Central memory CD8-positive, alpha-beta T cell (primary cell): ENCODE measurements around the gene DLG3.

Experiments
- ATAC-seq: fragments of 150-1000 bp; cut with Tn5 transposase; replicated peaks from 2 replicates; pipeline ENCODE4 v1.10.0; 2022; ENCODE audit warnings: mild to moderate bottlenecking, moderate FRiP score, moderate number of reproducible peaks; ENCODE audit not compliant: poor library complexity, severe bottlenecking; ENCODE audit errors: extremely low read depth
- DNase-seq, 2 donors: peaks; one replicate each; pipeline ENCODE4 v3.0.0; 2021; ENCODE audit warnings: low spot score in 2 of 2
- H3K27ac Mint-ChIP-seq: one replicate; pipeline ENCODE4 v1.8.0; 2022; ENCODE audit warnings: low read depth, mild to moderate bottlenecking, moderate library complexity, mixed read lengths
- H3K27me3 Mint-ChIP-seq: one replicate; pipeline ENCODE4 v1.8.0; 2022; ENCODE audit warnings: mixed read lengths
- H3K36me3 Mint-ChIP-seq: one replicate; pipeline ENCODE4 v1.8.0; 2022; ENCODE audit warnings: mild to moderate bottlenecking, moderate library complexity, mixed read lengths; ENCODE audit not compliant: insufficient read depth
- H3K4me1 Mint-ChIP-seq: one replicate; pipeline ENCODE4 v1.8.0; 2022; ENCODE audit warnings: mixed read lengths
- H3K4me3 Mint-ChIP-seq: one replicate; pipeline ENCODE4 v1.8.0; 2022; ENCODE audit warnings: mild to moderate bottlenecking, moderate library complexity, mixed read lengths
- H3K9me3 Mint-ChIP-seq: one replicate; pipeline ENCODE4 v1.8.0; 2022; ENCODE audit warnings: mixed read lengths

The DLG3 gene

GRCh38 chrX:70525733-70526132, 81.1 kb downstream of the DLG3 start:
- no peaks in the 10 kb centered on the region for H3K27me3 Mint-ChIP-seq
- H3K27ac Mint-ChIP-seq: no peak overlapping the region
- no peak for DNase-seq
- no peak overlapping the region for H3K4me3 Mint-ChIP-seq
- H3K4me1 Mint-ChIP-seq: no peaks in the 10 kb centered on the region
- no peaks in the 10 kb centered on the region for H3K9me3 Mint-ChIP-seq
- H3K36me3 Mint-ChIP-seq: no peaks in the 10 kb centered on the region
- no peak for ATAC-seq

DNA sequence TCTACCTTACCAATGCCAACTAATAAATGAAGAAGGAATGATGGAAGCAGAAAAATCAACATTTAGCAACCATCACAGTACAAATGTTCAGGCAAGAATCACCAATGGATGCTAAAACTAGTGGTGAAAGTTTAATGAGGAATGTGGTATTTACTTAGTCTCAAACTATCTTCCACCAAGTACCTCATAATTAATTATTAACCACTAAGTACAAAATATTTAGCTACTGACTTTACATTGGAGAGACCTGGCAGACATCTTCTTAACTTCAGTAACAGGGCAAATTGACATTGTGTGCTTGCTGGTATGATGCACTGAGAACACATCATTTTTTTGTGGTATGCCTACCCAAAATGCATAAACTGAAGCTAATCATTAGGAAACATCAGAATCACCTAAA, 82.4 kb downstream of the DLG3 start:
- ATAC-seq (no peak), DNase-seq (no peak)
- H3K4me1 Mint-ChIP-seq: no peaks in the 10 kb centered on the region
- no peaks in the 10 kb centered on the region for H3K9me3 Mint-ChIP-seq
- no peaks in the 10 kb centered on the region for H3K36me3 Mint-ChIP-seq
- no peak overlapping the region for H3K27ac Mint-ChIP-seq
- no peaks in the 10 kb centered on the region for H3K27me3 Mint-ChIP-seq
- H3K4me3 Mint-ChIP-seq: no peak overlapping the region

- peaks cover 1% of the 10 kb centered on the region for H3K27me3 Mint-ChIP-seq
- DNase-seq (no peak), ATAC-seq (no peak)
- no peaks in the 10 kb centered on the region for H3K9me3 Mint-ChIP-seq
- H3K27ac Mint-ChIP-seq: no peak overlapping the region
- H3K36me3 Mint-ChIP-seq: no peaks in the 10 kb centered on the region
- H3K4me1 Mint-ChIP-seq: no peaks in the 10 kb centered on the region
- no peak overlapping the region for H3K4me3 Mint-ChIP-seq
Observed at GRCh38 chrX:70527610-70528345, 83.1 kb downstream of the DLG3 start.

GRCh38 chrX:70535198-70535597, 90.6 kb downstream of the DLG3 start:
- Mint-ChIP-seq H3K4me3 (no peak overlapping the region), H3K36me3 (no peaks in the 10 kb centered on the region), H3K27ac (no peak overlapping the region), H3K27me3 (peaks cover 10% of the 10 kb centered on the region), H3K9me3 (no peaks in the 10 kb centered on the region), H3K4me1 (no peaks in the 10 kb centered on the region)
- ATAC-seq (no peak), DNase-seq (no peak)

GRCh38 chrX:70549429-70549828, 104.8 kb downstream of the DLG3 start:
- no peaks in the 10 kb centered on the region for H3K9me3 Mint-ChIP-seq
- H3K27ac Mint-ChIP-seq: no peak overlapping the region
- no peaks in the 10 kb centered on the region for H3K27me3 Mint-ChIP-seq
- H3K36me3 Mint-ChIP-seq: no peaks in the 10 kb centered on the region
- DNase-seq: no peak
- H3K4me3 Mint-ChIP-seq: no peak overlapping the region
- no peaks in the 10 kb centered on the region for H3K4me1 Mint-ChIP-seq
- no peak for ATAC-seq

DNA sequence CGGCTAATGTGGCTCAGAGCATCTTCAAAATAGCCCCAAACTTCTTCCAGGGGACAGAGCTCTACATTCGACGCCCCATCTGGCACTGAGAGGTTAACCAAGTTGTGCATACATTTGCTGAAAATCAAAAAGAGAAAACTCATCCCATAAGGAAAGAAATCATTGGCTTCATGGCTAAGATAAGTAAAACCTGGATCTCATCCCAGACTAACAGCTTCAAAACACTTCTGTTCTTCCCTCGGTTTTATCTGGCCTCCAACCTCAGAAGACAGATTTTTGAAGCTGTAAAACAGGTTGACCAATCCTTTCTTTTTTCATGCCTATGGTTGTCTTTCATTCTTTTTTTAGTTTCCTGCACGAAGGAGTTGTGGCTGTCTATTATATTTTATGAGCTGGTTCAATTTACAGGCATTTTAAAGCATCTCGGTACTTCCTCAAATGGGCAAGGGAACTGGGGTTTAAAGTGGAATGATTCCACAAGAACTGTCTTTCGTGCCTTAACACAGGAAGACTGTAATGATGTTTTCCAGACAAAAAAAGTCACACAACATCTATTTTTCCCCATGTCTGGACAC, 107.6 kb downstream of the DLG3 start:
- DNase-seq (no peak), ATAC-seq (no peak)
- Mint-ChIP-seq H3K4me1 (no peaks in the 10 kb centered on the region), H3K27ac (no peak overlapping the region), H3K4me3 (no peak overlapping the region), H3K9me3 (no peaks in the 10 kb centered on the region), H3K36me3 (no peaks in the 10 kb centered on the region), H3K27me3 (no peaks in the 10 kb centered on the region)

- no peaks in the 10 kb centered on the region for H3K4me1 Mint-ChIP-seq
- no peak overlapping the region for H3K4me3 Mint-ChIP-seq
- no peak for ATAC-seq
- DNase-seq: no peak
- no peaks in the 10 kb centered on the region for H3K36me3 Mint-ChIP-seq
- peaks cover 8% of the 10 kb centered on the region for H3K27me3 Mint-ChIP-seq
- H3K9me3 Mint-ChIP-seq: no peaks in the 10 kb centered on the region
- H3K27ac Mint-ChIP-seq: no peak overlapping the region
Observed at GRCh38 chrX:70553516-70553915, 108.9 kb downstream of the DLG3 start.

DNA sequence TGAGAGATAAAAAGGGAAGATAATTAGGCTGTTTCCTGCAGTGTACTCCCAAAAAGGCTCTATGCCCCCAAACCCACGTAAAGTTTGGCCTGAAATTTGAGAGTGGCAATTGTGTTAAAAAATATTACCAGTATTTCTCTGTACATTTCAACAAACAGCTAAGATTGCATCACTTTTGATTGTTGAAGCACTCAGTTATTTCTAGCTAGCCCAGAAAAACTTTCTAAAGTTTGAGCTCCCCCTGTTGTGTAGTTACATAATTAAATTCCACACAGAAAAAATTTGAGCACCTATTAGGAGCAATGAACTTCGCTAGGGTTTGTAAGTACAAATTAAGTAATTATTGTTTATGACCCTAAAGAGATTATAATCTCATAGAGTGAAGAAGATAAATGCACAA, 109.4 kb downstream of the DLG3 start:
- Mint-ChIP-seq H3K9me3 (no peaks in the 10 kb centered on the region), H3K27me3 (peaks cover 9% of the 10 kb centered on the region), H3K36me3 (no peaks in the 10 kb centered on the region), H3K27ac (no peak overlapping the region), H3K4me1 (no peaks in the 10 kb centered on the region), H3K4me3 (no peak overlapping the region)
- DNase-seq (no peak), ATAC-seq (no peak)

- Mint-ChIP-seq H3K27ac (no peak overlapping the region), H3K9me3 (no peaks in the 10 kb centered on the region), H3K27me3 (peaks cover 9% of the 10 kb centered on the region), H3K36me3 (no peaks in the 10 kb centered on the region), H3K4me1 (no peaks in the 10 kb centered on the region), H3K4me3 (no peak overlapping the region)
- ATAC-seq: no peak
- no peak for DNase-seq
Observed at GRCh38 chrX:70554523-70554922, 109.9 kb downstream of the DLG3 start.

- no peaks in the 10 kb centered on the region for H3K9me3 Mint-ChIP-seq
- no peak overlapping the region for H3K27ac Mint-ChIP-seq
- no peaks in the 10 kb centered on the region for H3K4me1 Mint-ChIP-seq
- DNase-seq (no peak), ATAC-seq (no peak)
- no peak overlapping the region for H3K4me3 Mint-ChIP-seq
- peaks cover 9% of the 10 kb centered on the region for H3K27me3 Mint-ChIP-seq
- no peaks in the 10 kb centered on the region for H3K36me3 Mint-ChIP-seq
Observed at GRCh38 chrX:70554948-70555347, 110.3 kb downstream of the DLG3 start.
